HG02852 (cell line): ENCODE results near the gene FKBP3.
A peak's percentile ranks its signal among the peaks of the same experiment; 100 is the strongest.
"Not testable (repeated sequence)": the region's sequence is repeated elsewhere in the genome, so short reads cannot be mapped to it uniquely, and the experiment has no call there.

Experiments
- ATAC-seq: cut with Tn5 transposase; IDR thresholded peaks from one replicate; pipeline ENCODE4 v1.9.1; 2021; ENCODE audit warnings: mild to moderate bottlenecking, moderate library complexity; ENCODE audit not compliant: unreplicated experiment

FKBP3 gene

GRCh38 chr14:45134051-45134958, at the start of gene FKBP3:
TSS of gene FKBP3 (minus strand) at chr14:45134481. CDS start at chr14:45134456, 25 bp downstream.
- peak; percentile 87 for ATAC-seq

DNA sequence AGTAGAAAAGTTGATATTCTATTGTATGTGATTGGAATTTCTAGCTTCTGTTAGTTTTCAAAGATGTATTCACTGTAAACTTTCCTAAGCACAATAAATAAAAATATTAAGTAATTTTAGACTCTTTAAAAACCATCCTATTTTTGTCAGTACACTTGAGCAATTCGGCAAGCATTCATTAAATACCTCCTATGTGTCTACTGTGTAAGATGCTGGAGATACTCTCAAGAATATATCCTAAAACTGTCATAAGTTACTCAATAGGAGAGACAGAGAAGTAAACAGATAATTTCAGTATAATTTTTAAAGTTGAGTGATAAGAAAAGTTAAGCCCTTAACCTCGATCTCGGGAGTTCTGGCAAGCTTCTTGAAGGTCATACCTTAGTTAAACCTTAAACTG, 47.5 kb upstream of the FKBP3 start:
- no peak for ATAC-seq

- ATAC-seq = no peak
These were observed 47.0 kb upstream of the FKBP3 start for GRCh38 chr14:45181329-45181728.

- ATAC-seq = no peak
These were observed 42.8 kb upstream of the FKBP3 start for GRCh38 chr14:45177076-45177475.

DNA sequence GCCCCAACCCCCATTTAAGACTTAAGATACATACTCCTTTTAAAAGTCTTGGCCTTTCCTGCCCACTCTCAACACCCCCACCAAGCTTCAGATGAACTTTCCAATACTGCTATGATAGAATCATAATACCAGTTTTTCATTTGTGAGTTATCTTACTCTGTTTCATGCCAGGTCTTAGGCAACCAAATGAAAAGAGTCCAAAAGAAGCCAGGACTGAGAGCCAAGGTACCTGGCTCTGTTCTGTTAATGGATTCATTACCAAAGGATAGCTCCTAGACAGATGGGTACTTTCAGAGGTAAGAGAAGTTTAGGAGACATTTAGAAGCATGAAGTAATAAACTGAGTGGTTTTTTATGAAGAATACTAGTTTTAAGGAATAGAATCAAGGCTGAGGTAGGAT, 35.6 kb upstream of the FKBP3 start:
- no peak for ATAC-seq

DNA sequence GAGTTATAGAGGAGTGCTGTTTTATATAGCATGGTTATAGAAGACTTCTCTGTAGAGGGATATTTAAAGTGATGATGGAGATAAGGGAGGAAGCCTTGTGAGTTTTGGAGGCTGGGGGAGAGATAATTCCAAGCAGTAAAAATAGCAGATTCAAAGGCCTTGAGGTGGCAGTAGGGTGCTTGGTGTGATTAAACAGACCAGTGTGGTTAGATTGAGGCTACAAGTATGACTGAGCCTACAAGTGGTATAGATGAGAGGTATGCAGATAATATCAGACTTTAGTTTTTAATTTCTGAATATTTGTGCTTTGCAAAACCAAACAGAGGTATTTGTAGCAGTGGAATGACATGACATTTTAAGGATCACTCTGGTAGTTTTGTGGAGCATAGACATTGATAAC, 21.8 kb upstream of the FKBP3 start:
- peak; percentile 57 for ATAC-seq

GRCh38 chr14:45150386-45150890, 16.2 kb upstream of the FKBP3 start:
- no peak for ATAC-seq

DNA sequence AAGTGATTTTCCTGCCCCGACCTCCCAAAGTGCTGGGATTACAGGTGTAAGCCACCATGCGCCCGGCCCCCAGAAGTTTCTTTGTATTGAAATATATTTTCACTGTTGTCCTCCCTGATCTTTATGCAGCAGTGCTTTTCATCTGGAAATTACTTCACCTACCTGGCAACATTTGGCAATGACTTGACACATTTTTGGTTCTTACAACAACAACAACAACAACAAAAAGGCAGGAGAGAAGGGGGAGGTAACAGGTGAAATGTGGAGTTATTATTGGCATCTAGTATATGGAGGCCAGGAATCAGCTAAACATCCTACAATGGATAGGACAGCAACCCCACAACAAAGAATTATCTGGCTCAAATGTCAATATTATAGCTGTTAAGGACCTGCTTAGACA, 15.3 kb upstream of the FKBP3 start:
- ATAC-seq = no peak

- peak; percentile 67 for ATAC-seq
These were observed 10.9 kb upstream of the FKBP3 start for GRCh38 chr14:45145214-45145613.

DNA sequence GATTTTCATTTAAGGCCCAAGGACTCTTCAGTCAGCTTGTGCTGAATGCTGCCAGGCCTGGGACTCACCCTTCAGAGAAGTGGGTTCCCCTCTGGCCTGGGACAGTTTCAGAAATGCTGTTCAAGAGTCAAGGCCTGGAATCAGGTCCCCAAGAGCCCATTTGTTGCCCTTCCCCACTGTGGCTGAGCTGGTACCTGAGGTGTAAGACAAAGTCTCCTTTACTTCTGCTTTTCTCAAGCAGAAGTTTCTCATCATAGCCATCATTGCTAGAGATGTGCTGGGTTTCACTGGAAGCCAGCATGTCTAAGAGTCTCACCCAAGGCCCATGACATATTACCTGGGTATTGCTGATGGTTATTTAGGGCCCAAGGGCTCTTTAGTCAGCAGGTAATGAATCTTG, 10.4 kb upstream of the FKBP3 start:
- peak; percentile 56 for ATAC-seq

GRCh38 chr14:45142083-45142482, 7.8 kb upstream of the FKBP3 start:
- not testable (repeated sequence) for ATAC-seq

- no peak for ATAC-seq
These were observed 6.4 kb upstream of the FKBP3 start for GRCh38 chr14:45140661-45141187.

GRCh38 chr14:45136399-45136798, 2.1 kb upstream of the FKBP3 start:
- ATAC-seq = no peak

- peak; percentile 44 for ATAC-seq
These were observed 1.5 kb upstream of the FKBP3 start, which contains the start of gene FANCM for GRCh38 chr14:45135659-45136395. TSS of gene FANCM (plus strand) at chr14:45135930. CDS start at chr14:45136032, 102 bp downstream.

DNA sequence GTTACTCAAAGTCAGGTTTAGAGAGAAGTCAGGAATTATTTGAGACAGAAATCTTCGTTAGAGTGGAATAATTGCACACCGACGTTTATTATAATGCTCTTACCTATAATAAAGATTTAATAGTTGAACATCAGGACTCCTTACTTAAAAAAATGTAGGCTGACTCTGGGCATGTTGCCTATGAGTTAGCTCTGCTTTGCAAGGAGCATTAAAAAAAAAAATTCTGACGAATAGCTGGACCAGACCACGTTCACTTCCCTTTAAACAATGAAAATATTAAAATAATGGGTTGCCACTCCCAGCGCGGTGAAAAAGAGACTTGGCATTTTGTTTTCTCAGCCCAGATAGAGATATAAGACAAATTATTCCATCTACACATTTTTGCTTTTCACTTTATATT, 875 bp upstream of the FKBP3 start:
- ATAC-seq = no peak

- ATAC-seq = no peak
These were observed 614 bp downstream of the FKBP3 start for GRCh38 chr14:45133683-45134050.

DNA sequence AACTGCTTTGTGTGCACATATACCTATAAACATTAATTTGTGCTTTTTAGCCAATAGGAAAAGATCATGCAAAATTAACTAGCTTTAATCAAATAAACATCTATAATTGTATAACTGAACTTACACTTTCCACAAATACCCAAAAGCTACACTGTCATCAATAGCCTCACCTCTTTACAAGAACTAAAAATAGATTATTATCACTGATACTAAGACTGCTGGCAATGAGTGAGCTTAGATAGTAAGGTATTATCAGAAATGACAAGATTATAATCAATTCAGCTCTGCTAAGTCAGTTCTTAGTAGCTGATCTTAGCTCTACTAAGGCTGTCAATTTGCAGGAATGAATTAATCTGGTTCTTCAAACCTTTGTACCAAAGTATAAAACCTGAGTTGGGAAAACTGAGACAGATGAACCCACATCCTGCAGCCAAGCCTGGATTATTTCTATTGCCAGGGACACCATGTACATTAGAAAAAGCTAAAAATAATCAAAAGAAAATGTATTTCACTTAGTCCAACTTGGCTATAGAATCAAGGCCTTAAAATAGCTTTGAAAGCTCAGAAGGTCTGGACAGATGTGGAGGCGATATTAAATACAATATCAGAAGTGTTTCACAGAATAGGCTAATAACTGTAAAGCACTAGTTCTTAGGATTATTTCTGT, 5.2 kb downstream of the FKBP3 start:
- ATAC-seq = no peak

DNA sequence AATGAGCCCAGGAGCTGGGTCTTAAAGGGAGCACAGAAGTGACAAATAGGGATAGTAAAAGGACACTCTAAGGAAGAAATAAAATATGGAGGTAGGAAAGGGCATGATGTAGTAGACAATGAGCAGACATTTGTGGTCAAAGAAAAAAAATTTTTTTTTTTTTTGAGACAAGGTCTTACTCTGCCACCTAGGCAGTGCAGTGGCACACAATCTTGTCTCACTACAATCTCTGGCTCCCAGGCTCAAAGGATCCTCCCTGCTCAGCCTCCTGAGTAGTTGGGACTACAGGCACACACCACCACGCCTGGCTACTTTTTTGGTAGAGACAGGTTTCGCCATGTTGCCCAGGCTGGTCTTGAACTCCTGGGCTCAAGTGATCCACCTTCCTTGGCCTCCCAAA, 8.5 kb downstream of the FKBP3 start:
- peak; percentile 72 for ATAC-seq

DNA sequence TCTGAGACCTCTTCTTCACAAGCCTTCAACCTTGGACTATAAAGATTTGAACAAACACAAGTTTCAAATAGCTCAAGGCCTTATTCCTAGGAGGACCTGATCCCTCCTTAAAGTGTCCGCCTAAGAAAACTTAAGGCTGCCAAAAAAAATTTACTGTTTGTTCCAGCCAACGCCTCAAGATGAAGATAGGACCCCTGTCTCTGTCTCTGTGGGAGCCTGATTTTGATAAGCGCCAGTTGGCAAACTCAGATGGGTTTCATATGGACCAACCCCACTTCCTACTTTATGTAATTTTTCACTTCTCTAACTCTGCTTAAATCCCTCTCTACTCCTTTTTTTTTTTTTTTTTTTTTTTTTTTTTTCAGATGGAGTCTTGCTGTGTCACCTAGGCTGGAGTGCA, 11.0 kb downstream of the FKBP3 start:
- no peak for ATAC-seq

- ATAC-seq = no peak
These were observed 14.2 kb downstream of the FKBP3 start for GRCh38 chr14:45120096-45120495.

DNA sequence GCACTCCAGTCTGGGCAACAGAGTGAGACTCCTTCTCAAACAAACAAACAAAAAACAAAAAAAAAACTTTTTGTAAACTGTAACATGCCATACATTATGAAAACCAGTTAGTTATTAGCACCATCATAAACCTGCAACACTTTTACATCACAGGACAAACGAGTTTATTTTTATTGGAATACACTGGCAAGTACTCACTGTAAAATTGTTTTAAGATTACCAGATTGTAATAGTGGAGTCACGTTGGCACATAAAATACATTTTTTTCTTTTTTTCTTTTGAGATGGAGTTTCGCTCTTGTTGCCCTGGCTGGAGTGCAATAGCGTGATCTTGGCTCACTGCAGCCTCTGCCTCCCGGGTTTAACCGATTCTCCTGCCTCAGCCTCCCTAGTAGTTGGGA, 15.7 kb downstream of the FKBP3 start:
- ATAC-seq = no peak
